Astrocyte of the cerebellum (primary cell): ENCODE measurements around the gene PISD.
"Not testable (repeated sequence)": the region's sequence is repeated elsewhere in the genome, so short reads cannot be mapped to it uniquely, and the experiment has no call there.

Source experiments
- DNase-seq: peaks from one replicate; pipeline ENCODE4 v3.0.0-alpha.2; 2011; ENCODE audit warnings: low read depth
- H3K4me3 ChIP-seq: 2 replicates; pipeline ENCODE4 v1.5.1; 2011; ENCODE audit warnings: mild to moderate bottlenecking, low read depth, low read length, moderate library complexity
- in situ Hi-C: cut with HindIII; loops from 2 replicates; pipeline ENCODE4 v1.10.0; 2017; ENCODE audit warnings: low sequenced_read_pairs
- TF ChIP-seq, protein P1 (sequence below): IDR thresholded peaks from 2 replicates; pipeline ENCODE4 v1.5.1; 2012; ENCODE audit warnings: low read length, low read depth, moderate library complexity, mild to moderate bottlenecking; ENCODE audit errors: missing control alignments

PISD gene

DNA sequence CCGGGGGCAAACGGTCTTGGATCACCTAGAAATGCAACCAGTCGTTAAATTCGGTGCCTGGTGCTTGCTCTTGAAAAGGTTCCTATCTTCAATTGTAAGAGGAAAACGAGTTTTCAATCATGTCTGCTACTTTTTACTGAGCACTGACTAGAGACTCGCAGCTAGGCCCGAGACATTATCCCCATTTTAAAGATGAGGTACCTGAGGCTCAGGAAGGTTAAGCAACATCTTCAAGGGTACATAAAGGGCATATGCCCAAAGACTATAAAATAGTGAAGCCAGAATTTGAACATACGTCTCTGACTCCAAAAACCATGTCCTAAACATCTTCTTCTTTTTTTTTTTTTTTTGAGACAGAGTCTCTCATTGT is 638 bp upstream of the PISD start:
- peak overlapping the region; percentile 92 for H3K4me3 ChIP-seq
- in situ Hi-C loops = no loop called here
- TF ChIP-seq, protein P1, sequence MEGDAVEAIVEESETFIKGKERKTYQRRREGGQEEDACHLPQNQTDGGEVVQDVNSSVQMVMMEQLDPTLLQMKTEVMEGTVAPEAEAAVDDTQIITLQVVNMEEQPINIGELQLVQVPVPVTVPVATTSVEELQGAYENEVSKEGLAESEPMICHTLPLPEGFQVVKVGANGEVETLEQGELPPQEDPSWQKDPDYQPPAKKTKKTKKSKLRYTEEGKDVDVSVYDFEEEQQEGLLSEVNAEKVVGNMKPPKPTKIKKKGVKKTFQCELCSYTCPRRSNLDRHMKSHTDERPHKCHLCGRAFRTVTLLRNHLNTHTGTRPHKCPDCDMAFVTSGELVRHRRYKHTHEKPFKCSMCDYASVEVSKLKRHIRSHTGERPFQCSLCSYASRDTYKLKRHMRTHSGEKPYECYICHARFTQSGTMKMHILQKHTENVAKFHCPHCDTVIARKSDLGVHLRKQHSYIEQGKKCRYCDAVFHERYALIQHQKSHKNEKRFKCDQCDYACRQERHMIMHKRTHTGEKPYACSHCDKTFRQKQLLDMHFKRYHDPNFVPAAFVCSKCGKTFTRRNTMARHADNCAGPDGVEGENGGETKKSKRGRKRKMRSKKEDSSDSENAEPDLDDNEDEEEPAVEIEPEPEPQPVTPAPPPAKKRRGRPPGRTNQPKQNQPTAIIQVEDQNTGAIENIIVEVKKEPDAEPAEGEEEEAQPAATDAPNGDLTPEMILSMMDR = no peak
- DNase-seq = no peak

DNA sequence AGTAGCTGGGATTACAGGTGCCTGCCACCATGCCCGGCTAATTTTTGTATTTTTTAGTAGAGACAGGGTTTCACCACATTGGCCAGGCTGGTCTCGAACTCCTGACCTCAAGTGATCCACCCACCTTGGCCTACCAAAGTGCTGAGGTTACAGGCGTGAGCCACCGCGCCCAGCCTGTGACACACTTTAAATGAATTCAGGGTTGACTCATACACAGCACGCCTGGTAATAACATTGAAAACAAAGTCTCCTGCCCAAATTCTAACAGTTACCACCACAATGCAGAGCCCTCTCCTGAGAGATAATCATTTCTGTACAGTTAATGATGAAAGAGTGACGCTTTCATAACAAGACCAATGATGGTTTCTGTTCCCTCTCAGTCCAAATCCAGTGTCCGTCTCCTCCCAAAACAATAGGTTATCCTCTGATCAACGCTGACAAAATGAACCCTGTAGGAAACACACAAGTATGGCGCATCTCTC is 1.1 kb downstream of the PISD start:
- DNase-seq, in situ Hi-C loops: not testable (repeated sequence)

DNA sequence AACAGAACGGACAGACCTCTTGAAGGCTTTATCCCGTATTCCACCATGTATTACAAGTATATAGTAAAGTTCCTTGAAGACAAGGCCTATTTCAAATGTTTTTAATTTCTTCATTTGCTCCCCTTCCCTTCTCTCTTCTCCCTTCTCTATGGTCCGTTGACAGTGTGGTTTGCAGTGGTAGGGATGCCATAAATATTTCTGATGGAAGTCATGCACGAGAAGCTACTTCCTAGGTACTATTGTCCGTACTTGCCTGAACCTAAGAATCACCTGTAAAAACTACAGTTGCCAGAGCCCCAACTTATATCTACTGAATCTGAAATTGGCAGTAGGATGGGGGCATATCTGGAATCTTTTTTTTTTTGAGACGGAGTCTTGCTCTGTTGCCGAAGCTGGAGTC is 2.8 kb downstream of the PISD start:
- in situ Hi-C loops = no loop called here
- TF ChIP-seq, protein P1 = no peak
- no peak overlapping the region for H3K4me3 ChIP-seq
- DNase-seq = no peak

More for the DNA sequence above, 1.1 kb downstream of the PISD start:
- peak overlapping the region; percentile 92 for H3K4me3 ChIP-seq

DNA sequence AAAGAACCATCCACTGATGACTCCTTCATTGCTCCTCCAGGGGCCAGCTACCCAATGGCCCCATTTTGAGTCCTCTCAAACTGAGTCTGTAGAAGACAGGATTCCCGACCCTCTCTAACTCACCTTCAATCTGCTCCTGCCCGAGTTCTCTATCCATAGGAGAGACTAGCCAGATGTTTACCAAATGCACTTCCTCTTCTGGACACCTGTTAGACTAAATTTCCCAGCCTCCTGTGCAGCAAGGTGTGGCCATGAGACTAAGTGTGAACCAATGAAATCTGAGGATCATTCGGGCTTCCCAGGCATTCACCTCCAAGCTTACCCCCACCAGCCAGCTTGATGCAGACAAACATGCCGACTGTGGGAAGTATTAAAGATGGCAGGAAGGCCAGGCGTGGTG is 7.6 kb downstream of the PISD start:
- no peak overlapping the region for H3K4me3 ChIP-seq
- in situ Hi-C loops = no loop called here
- DNase-seq = no peak
- TF ChIP-seq, protein P1 = no peak

DNA sequence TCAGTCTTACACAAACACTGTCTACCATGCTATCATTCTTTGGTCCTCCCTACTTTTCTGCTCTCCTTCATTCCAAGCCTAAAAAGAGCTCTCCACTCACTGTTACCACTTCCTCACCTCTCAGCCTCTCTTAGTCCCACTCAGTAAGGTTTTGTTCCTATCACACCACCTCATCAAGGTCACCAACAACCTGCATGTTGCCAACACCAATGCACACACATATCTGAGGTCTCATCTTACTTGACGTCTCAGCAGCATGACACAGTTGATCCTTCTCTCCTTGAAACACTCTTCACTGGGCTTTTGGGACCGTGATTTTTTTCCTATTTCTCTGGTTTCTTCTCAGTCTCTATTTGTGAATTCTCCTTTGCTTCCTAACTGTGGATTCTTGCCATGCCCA is 8.1 kb downstream of the PISD start:
- no peak overlapping the region for H3K4me3 ChIP-seq
- in situ Hi-C loops = no loop called here
- TF ChIP-seq, protein P1 = no peak
- DNase-seq = no peak

DNA sequence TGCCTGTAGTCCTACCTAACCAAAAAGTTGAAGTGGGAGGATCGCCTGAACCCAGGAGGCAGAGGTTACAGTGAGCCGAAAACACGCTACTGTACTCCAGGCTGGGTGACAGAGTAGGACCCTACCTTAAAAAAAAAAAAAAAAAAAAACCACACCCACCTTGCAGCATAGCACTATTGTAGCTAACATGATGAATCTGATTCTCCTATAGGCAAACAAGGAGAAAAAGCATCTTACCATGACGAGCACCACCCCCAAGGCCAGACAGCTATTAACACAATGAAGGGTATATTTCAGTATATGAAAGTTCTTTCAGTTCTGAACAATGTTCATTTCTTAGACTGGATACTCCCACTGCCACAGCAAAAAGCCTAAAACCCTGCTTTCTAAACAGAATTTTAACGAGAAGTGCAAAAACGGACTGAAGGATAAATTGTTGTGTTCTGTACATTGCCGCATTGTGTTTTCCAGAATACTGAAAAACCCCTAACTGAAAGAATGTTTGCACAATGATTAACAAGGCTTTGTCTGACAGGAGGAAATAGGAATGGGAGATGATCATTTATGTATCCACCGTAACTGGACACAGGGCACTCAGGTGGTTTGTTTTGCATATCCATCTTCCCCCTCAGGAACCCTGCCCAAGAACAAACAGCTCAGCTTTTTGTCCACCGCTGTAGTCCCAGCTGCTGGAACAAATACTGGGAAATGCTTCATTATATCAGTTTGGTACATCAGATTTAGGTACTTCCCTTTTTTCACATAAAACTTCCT is 8.9 kb downstream of the PISD start:
- in situ Hi-C loops = no loop called here
- TF ChIP-seq, protein P1 = no peak
- H3K4me3 ChIP-seq = no peak overlapping the region
- DNase-seq = no peak

DNA sequence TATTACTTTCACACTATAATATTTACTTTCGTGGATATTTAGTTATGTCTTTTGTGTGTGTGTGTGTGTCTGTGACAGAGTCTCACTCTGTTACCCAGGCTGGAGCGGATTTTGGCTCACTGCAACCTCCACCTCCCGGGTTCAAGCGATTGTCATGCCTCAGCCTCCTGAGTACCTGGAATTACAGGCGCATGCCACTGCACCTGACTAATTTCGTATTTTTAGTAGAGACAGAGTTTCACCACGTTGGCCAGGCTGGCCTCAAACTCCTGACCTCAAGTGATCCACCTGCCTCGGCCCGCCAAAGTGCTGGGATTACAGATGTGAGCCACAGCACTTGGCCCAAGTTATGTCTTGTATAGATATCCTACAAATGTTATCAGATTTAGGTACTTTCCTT is 9.9 kb downstream of the PISD start:
- in situ Hi-C loops = no loop called here
- TF ChIP-seq, protein P1 = no peak
- DNase-seq = no peak
- no peak overlapping the region for H3K4me3 ChIP-seq
